AG04449 (cell line): Measurements from ENCODE around the gene DIPK1B.
"Not testable (repeated sequence)": the region's sequence is repeated elsewhere in the genome, so short reads cannot be mapped to it uniquely, and the experiment has no call there.

Experiments
- CTCF ChIA-PET: fragments of 350-600 bp; formaldehyde crosslinking; extraction: SDS; loops from one replicate; lab custom pipeline; 2021; ENCODE audit warnings: antibody characterized with exemption; lab: Yijun Ruan, JAX
- POLR2A ChIA-PET: fragments of 400-600, 350-600 bp; formaldehyde crosslinking; extraction: SDS; loops from one replicate; lab custom pipeline; 2020; ENCODE audit warnings: antibody characterized with exemption, inconsistent platforms; lab: Yijun Ruan, JAX
- DNase-seq: peaks from one replicate; pipeline ENCODE4 v3.0.0-alpha.2; 2010; ENCODE audit warnings: low read depth, low spot score
- H3K4me3 ChIP-seq: 2 replicates; pipeline ENCODE4 v1.5.1; 2011; ENCODE audit warnings: low read depth, mild to moderate bottlenecking, control low read depth, low read length
- TF ChIP-seq, protein P1 (sequence below): IDR thresholded peaks from one replicate; pipeline ENCODE4 v1.5.1; 2011; ENCODE audit warnings: mild to moderate bottlenecking, moderate library complexity, low read length, control low read depth, inconsistent platforms; ENCODE audit not compliant: insufficient read depth; ENCODE audit errors: missing control alignments

Gene DIPK1B

DNA sequence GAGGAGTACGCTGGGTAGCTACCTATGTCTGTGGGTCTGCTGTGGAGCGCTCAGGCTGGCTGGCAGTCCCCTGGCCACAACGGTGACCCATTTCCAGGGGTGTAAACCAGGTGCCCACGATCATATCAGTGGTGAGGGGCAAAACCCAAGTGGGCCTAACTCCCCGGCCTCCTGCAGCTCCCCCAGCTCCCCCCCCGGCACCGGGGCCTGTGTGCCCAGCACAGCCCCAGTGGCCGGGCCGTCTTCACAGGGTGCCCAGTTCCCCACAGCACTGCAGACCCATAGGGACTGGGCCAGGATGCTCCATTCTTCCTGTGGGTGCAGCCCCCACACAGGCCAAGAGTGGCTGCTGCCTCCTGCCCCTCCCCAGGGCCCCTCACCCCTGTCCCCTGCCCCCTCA is 46.6 kb downstream of the DIPK1B start:
- CTCF ChIA-PET, result interaction anchor here (1.1 to 4.5 kb wide), 11 partner anchors 8 to 30 kb away, joined by 3 to 30 read pairs (median 7); no protein-coding TSS in a partner anchor
- no peak for DNase-seq
- H3K4me3 ChIP-seq, result no peak overlapping the region
- TF ChIP-seq, protein P1, sequence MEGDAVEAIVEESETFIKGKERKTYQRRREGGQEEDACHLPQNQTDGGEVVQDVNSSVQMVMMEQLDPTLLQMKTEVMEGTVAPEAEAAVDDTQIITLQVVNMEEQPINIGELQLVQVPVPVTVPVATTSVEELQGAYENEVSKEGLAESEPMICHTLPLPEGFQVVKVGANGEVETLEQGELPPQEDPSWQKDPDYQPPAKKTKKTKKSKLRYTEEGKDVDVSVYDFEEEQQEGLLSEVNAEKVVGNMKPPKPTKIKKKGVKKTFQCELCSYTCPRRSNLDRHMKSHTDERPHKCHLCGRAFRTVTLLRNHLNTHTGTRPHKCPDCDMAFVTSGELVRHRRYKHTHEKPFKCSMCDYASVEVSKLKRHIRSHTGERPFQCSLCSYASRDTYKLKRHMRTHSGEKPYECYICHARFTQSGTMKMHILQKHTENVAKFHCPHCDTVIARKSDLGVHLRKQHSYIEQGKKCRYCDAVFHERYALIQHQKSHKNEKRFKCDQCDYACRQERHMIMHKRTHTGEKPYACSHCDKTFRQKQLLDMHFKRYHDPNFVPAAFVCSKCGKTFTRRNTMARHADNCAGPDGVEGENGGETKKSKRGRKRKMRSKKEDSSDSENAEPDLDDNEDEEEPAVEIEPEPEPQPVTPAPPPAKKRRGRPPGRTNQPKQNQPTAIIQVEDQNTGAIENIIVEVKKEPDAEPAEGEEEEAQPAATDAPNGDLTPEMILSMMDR, result no peak
- POLR2A ChIA-PET, result no interaction called here

DNA sequence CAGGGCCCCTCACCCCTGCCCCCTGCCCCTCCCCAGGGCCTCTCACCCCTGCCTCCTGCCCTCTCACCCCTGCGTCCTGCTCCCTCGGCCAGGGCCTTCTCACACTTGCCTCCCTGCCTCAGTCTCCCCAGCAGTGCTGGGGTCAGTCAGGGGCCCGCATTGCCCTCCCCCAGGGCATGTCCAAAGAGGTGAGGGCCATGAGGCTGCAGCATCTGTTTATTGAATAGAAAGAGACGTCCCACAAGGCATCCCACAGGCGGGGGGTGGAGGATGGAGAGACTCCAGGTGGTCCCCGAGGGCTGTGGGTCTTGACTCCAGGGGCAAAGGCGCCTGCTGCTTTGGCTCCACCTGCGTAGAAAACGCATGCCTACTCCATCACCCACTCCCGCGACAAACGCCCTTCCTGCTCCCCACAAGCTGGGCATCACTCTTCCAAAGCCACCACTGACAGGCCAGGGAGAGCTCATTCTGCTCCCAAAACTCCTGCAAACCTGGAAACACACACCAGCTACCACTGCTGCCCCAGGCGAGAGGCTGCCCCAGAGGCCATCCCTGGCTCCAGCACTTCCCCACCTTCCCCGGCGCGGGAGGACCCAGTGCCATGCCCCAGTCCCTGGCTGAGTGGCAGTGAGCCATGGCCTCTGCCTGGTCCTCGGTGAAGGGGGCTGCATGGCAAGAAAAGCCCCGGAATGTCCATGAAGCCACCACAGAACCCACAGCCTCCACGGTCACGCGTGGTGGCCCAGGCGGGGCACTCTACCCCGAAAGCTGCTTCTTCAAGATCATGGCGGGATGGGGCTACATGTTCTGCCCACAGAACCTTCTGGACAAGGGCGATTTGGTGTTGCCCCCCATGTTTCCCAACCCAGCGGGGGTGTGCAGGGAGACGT is 47.3 kb downstream of the DIPK1B start:
- DNase-seq, result no peak
- CTCF ChIA-PET, result interaction anchor here (0.7 to 4.7 kb wide), 12 partner anchors 9 to 31 kb away, joined by 3 to 41 read pairs (median 8); no protein-coding TSS in a partner anchor
- TF ChIP-seq, protein P1, result no peak
- POLR2A ChIA-PET, result no interaction called here
- no peak overlapping the region for H3K4me3 ChIP-seq

DNA sequence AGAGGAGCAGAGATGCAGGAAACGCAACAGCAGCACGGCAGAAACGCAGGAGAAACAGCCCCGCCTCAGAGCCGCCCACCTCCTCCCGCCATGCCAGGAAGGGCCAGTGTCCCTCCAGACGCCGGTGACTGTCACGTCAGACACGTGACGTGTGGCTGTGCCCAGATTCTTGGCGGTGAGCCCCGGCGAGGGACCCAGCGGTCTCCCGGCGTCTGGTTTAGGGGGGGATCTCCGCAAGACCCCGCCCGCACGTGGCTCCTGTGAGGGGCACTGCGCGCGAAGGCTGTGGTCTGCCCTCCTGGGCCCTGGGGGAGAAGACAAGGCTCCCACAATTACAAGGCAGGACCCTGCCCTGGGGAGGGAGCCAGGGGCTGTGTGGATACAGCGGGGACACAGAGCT is 48.1 kb downstream of the DIPK1B start:
- no peak overlapping the region for H3K4me3 ChIP-seq
- TF ChIP-seq, protein P1, result no peak
- ChIA-PET CTCF (interaction anchor here (1.1 to 4.7 kb wide), 12 partner anchors 9 to 32 kb away, joined by 3 to 41 read pairs (median 6); no protein-coding TSS in a partner anchor), POLR2A (interaction anchor here (0.8 to 1.7 kb wide), 2 partner anchors 32 to 34 kb away, joined by 3 to 8 read pairs; no protein-coding TSS in a partner anchor)
- DNase-seq, result no peak

DNA sequence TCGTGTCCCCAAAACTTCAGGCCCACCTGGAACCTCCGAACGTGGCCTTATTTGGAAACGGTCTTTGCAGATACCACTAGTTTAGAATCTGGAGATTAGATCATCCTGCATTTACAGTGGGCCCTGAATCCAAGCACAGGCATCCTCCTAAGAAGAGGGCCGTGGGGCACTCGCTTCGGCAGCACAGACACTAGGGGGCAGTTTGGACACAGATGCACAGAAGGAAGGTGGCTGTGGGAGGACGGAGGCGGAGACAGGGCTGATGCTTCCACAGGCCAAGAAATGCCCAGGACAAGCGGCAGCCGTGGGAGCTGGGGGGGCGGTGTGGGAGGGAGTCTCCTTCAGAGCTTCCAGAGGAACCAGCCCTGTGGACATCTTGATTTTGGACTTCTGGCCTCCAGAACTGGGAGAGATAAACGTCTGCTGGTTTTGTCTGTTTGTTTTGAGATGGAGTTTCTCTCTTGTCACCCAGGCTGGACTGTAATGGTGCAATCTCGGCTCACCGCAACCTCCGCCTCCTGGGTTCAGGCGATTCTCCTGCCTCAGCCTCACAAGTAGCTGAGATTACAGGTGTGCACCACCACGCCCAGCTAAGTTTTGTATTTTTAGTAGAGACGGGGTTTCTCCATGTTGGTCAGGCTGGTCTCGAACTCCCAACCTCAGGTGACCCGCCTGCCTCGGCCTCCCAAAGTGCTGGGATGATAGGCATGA is 48.6 kb downstream of the DIPK1B start:
- TF ChIP-seq, protein P1, result peak; percentile 85
- POLR2A ChIA-PET, result interaction anchor here (0.8 to 1.7 kb wide), 2 partner anchors 33 to 34 kb away, joined by 3 to 8 read pairs; no protein-coding TSS in a partner anchor
- not testable (repeated sequence) for H3K4me3 ChIP-seq
- CTCF ChIA-PET, result interaction anchor here (0.9 to 4.7 kb wide), 15 partner anchors 8 to 308 kb away, joined by 3 to 41 read pairs (median 6); no protein-coding TSS in a partner anchor
- peak; percentile 4 for DNase-seq

DNA sequence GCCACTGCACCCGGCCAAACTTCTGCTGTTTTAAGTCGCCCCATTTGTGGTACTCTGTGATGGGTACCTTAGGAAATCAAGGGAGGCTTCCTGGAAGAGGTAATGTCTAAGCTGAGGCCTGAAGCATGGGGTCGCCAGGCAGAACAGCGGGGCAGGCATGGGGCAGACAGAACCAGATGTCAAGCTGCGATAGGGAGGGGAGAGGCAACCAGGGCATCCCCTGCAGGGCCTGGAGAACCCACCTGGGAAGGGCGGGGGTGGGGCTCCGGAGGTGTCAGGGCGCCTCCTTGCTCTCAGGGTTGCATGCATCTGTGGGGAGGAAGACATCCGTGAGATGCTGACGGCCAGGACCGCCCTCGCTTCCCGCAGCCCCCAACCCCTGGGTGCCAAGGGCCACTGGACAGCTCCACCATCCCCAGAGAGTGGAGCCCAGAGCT is 49.2 kb downstream of the DIPK1B start:
- no peak overlapping the region for H3K4me3 ChIP-seq
- DNase-seq, result no peak
- TF ChIP-seq, protein P1, result no peak
- ChIA-PET CTCF (interaction anchor here (0.9 to 4.7 kb wide), 12 partner anchors 8 to 307 kb away, joined by 4 to 41 read pairs (median 7); no protein-coding TSS in a partner anchor), POLR2A (interaction anchor here (0.8 to 1.7 kb wide), 2 partner anchors 33 to 35 kb away, joined by 3 to 8 read pairs; no protein-coding TSS in a partner anchor)
